Endothelial cell of umbilical vein (primary cell): ENCODE measurements around the gene CCDC40. TPM values are rescaled to one million over a fixed set of nuclear protein-coding genes. Genes with fewer than 3 reads are reported as not detected.
A peak's percentile ranks its signal among the peaks of the same experiment; 100 is the strongest.

ENCODE experiments used
- BruUV-seq: library from RNA; stranded (reverse); fragments of 400-500 nt; replicated peaks from 2 replicates; lab custom pipeline; 2021; lab: Mats Ljungman, UMichigan
- CTCF ChIA-PET: fragments of 300-600, 350-600 bp; sonication (Branson Sonifier 250); formaldehyde crosslinking; loops from one replicate; lab custom pipeline; 2021; ENCODE audit warnings: antibody characterized with exemption, inconsistent platforms; lab: Charles Lee
- POLR2A ChIA-PET: fragments of 300-600, 350-600 bp; sonication (Branson Sonifier 250); formaldehyde crosslinking; loops from one replicate; lab custom pipeline; 2021; ENCODE audit warnings: antibody characterized with exemption, inconsistent platforms; lab: Charles Lee
- DNase-seq: peaks from one replicate; pipeline ENCODE4 v3.0.0-alpha.2; 2011; ENCODE audit warnings: low read depth, low spot score
- FAIRE-seq: peaks from 2 replicates; lab custom pipeline; 2011; peaks lifted over from hg19 to GRCh38; lab: Jason Lieb, UNC
- H2AFZ ChIP-seq: 2 replicates; pipeline ENCODE4 v1.6.0; 2012; ENCODE audit warnings: low read depth, low read length, control low read depth, inconsistent platforms
- H3K27ac ChIP-seq: 2 replicates; pipeline ENCODE4 v1.5.1; 2011; ENCODE audit warnings: low read depth, mild to moderate bottlenecking, control low read depth, low read length, moderate library complexity; ENCODE audit not compliant: insufficient read depth
- H3K27me3 ChIP-seq, 2 experiments: 2 replicates each; pipeline versions ENCODE4 v1.6.0 to v1.6.1; 2011; ENCODE audit warnings: low read length in 2 of 2, mixed read lengths in 1 of 2; ENCODE audit not compliant: control insufficient read depth in 2 of 2, insufficient read depth in 2 of 2
- H3K36me3 ChIP-seq, 2 experiments: 2 replicates in 1 of 2; 3 replicates in 1 of 2; pipeline ENCODE4 v1.5.1; 2011; ENCODE audit warnings: low read length in 2 of 2, mild to moderate bottlenecking in 1 of 2, moderate library complexity in 1 of 2; ENCODE audit not compliant: control insufficient read depth in 2 of 2, insufficient read depth in 2 of 2; ENCODE audit errors: extremely low read depth in 1 of 2
- H3K4me1 ChIP-seq: 3 replicates; pipeline ENCODE4 v1.5.1; 2011; ENCODE audit warnings: mild to moderate bottlenecking, low read length; ENCODE audit not compliant: control insufficient read depth, insufficient read depth; ENCODE audit errors: extremely low read depth
- H3K4me2 ChIP-seq: 2 replicates; pipeline ENCODE4 v1.6.1; 2011; ENCODE audit warnings: low read length, control low read depth, mixed read lengths; ENCODE audit not compliant: insufficient read depth
- H3K4me3 ChIP-seq, 3 experiments: fragments of 200-600 bp in 1 of 3; sonication (generic), shearing (Covaris generic) in 1 of 3; replicated peaks in 1 of 3; 2 replicates each; pipeline ENCODE4 v1.5.1; 2011 to 2016; ENCODE audit warnings: control low read depth in 3 of 3, low read length in 3 of 3, mild to moderate bottlenecking in 2 of 3, inconsistent platforms in 1 of 3, low read depth in 1 of 3, moderate library complexity in 1 of 3; ENCODE audit not compliant: insufficient read depth in 1 of 3
- H3K79me2 ChIP-seq: 2 replicates; pipeline ENCODE4 v1.6.0; 2012; ENCODE audit warnings: low read length, inconsistent platforms; ENCODE audit not compliant: control insufficient read depth, insufficient read depth
- H3K9ac ChIP-seq: replicated peaks from 2 replicates; pipeline ENCODE3; 2011; ENCODE audit warnings: low read length, control low read depth; ENCODE audit not compliant: insufficient read depth; ENCODE audit errors: extremely low read depth
- H3K9me1 ChIP-seq: replicated peaks from 3 replicates; pipeline ENCODE4 v1.6.0; 2011; ENCODE audit warnings: mild to moderate bottlenecking, low read length; ENCODE audit not compliant: control insufficient read depth, insufficient read depth; ENCODE audit errors: extremely low read depth
- H3K9me3 ChIP-seq: replicated peaks from 2 replicates; pipeline ENCODE4 v1.5.1; 2012; ENCODE audit warnings: low read length, inconsistent platforms; ENCODE audit not compliant: control insufficient read depth, insufficient read depth
- H4K20me1 ChIP-seq: replicated peaks from 2 replicates; pipeline ENCODE3; 2011; ENCODE audit warnings: mild to moderate bottlenecking, low read length; ENCODE audit not compliant: control insufficient read depth, insufficient read depth; ENCODE audit errors: extremely low read depth
- CTCF ChIP-seq, 2 donors: IDR thresholded peaks; 1 replicate in 1 of 2; 2 replicates in 1 of 2; pipeline ENCODE4 v1.5.1; 2011; ENCODE audit warnings: low read length in 2 of 2, mild to moderate bottlenecking in 2 of 2, moderate library complexity in 2 of 2, control low read depth in 1 of 2, inconsistent platforms in 1 of 2, low read depth in 1 of 2; ENCODE audit not compliant: insufficient read depth in 1 of 2; ENCODE audit errors: extremely low read depth in 1 of 2
- EZH2 ChIP-seq: IDR thresholded peaks from 2 replicates; pipeline ENCODE4 v1.6.1; 2012; ENCODE audit warnings: borderline replicate concordance, low read depth, mild to moderate bottlenecking, moderate library complexity, low read length, inconsistent platforms; ENCODE audit not compliant: severe bottlenecking
- FOS ChIP-seq: IDR thresholded peaks from 2 replicates; pipeline ENCODE4 v1.6.1; 2011; ENCODE audit warnings: mild to moderate bottlenecking, low read length, moderate library complexity, borderline replicate concordance; ENCODE audit not compliant: insufficient read depth
- GATA2 ChIP-seq: IDR thresholded peaks from 2 replicates; pipeline ENCODE4 v1.7.0; 2011; ENCODE audit warnings: low read depth, mild to moderate bottlenecking, moderate library complexity, mixed read lengths, low read length; ENCODE audit not compliant: insufficient read length, insufficient read depth
- JUN ChIP-seq: IDR thresholded peaks from 2 replicates; pipeline ENCODE4 v1.6.1; 2011; ENCODE audit warnings: borderline replicate concordance, low read depth; ENCODE audit not compliant: insufficient read length, insufficient read depth
- MAX ChIP-seq: IDR thresholded peaks from 2 replicates; pipeline ENCODE4 v1.6.1; 2011; ENCODE audit not compliant: insufficient read depth, insufficient read length
- MYC ChIP-seq: IDR thresholded peaks from one replicate; pipeline ENCODE4 v1.6.1; 2011; ENCODE audit warnings: mild to moderate bottlenecking, low read depth, low read length
- POLR2A ChIP-seq: IDR thresholded peaks from 2 replicates; pipeline ENCODE4 v1.6.1; 2012; ENCODE audit warnings: low read depth, mild to moderate bottlenecking, control low read depth, low read length
- POLR2AphosphoS5 ChIP-seq: IDR thresholded peaks from 2 replicates; pipeline ENCODE4 v1.6.1; 2012; ENCODE audit warnings: low read depth, mild to moderate bottlenecking, control low read depth, low read length, moderate library complexity; ENCODE audit not compliant: insufficient read depth
- dilution Hi-C: fragments of 300-500 bp; cut with MboI; formaldehyde crosslinking; loops from one replicate; pipeline ENCODE4 v1.15.0; 2019; ENCODE audit warnings: low sequenced_read_pairs; ENCODE audit not compliant: extremely low pct_ligation_motif_present
- intact Hi-C: fragments of 100-400 bp; cut with micrococcal nuclease; formaldehyde crosslinking; loops from one replicate; pipeline ENCODE4 v1.10.0; 2022
- polyA plus RNA-seq, 4 experiments: library from polyadenylated mRNA; depleted of rRNA in 3 of 4; stranded (reverse) in 3 of 4; unstranded in 1 of 4; fragments of >200 nt; gene quantifications; 2 replicates each; pipeline versions ENCODE4 v1.2.1 to v1.2.3, GENCODE V29; 2011 to 2012; ENCODE audit warnings: missing spikeins in 1 of 4
- total RNA-seq: library from RNA; stranded (reverse); gene quantifications from 2 replicates; pipeline ENCODE4 v1.2.3, GENCODE V29; 2021

CCDC40 gene
- total and polyA plus RNA-seq, 2 donors (not counting 3 experiments of a cell fraction or from before 2014, with no cell fraction given): 1.4 to 5.5 TPM

DNA sequence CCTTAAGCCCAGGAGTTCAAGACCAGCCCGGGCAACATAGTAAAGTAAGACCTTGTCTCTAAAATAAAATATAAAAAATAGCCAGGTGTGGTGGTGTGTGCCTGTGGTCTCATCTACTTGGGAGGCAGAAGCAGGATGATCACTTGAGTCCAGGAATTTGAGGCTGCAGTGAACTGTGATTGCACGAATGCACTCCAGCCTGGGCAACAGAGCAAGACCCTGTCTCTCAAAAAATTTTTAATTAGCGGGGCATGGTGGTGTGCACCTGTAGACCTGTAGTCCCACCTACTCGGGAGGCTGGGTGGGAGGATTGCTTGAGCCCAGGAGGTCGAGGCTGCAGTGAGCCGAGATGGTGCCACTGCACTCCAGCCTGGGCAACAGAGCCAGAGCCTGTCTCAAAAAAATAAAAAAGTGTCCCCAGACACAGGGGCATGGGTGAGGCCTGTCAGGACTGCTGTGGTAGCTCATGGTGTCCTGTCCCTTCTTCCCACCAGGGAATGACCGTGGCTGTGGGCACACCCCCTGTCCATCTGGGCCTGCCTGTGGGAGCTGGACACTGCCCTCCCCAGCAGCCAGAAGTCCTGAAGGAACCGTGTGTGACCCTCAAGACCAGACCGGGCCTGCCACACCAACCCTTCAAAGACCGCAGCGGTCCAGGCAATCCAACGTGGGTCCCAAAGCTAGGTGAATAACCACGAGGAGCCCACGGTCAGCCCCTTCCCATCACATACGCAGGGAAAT lies 34.1 kb downstream of the CCDC40 start:
- DNase-seq: no peak
- H3K4me1 ChIP-seq: peaks cover 29% of the 10 kb centered on the region
- dilution Hi-C loops (no loop called here), intact Hi-C loops (no loop called here)
- H3K36me3 ChIP-seq: no peaks in the 10 kb centered on the region
- peak overlapping the region; percentile 7 to 54 (median 26) for H3K4me3 ChIP-seq
- no peaks in the 10 kb centered on the region for H3K79me2 ChIP-seq
- peak overlapping the region; percentile 87 for H3K9ac ChIP-seq
- no peaks in the 10 kb centered on the region for H4K20me1 ChIP-seq
- no peak for FAIRE-seq
- no peaks in the 10 kb centered on the region for H3K9me3 ChIP-seq
- H3K4me2 ChIP-seq: peak overlapping the region; percentile 90
- TF ChIP-seq MYC (no peak), FOS (no peak), POLR2A (no peak), MAX (no peak), JUN (no peak), EZH2 (no peak), POLR2AphosphoS5 (no peak), CTCF (IDR thresholded peaks at IDR 0.05; ENCODE audit: extremely low read depth in 1 of 2, insufficient read depth in 1 of 2, low read depth in 1 of 2, low read length in 2 of 2) (no peak), GATA2 (no peak)
- no peaks in the 10 kb centered on the region for H3K9me1 ChIP-seq
- H3K27me3 ChIP-seq: no peaks in the 10 kb centered on the region
- POLR2A ChIA-PET: no interaction called here
- BruUV-seq: TSS peak; percentile 12
- H3K27ac ChIP-seq: peak overlapping the region; percentile 67
- peak overlapping the region; percentile 98 for H2AFZ ChIP-seq
- CTCF ChIA-PET: interaction anchor here (1.0 to 3.2 kb wide), 2 partner anchors 12 to 31 kb away, joined by 4 to 11 read pairs; partner anchors contain the start of gene GAA
